Loucy (cell line): ENCODE data around the gene RTEL1.

Experiments
- CTCF ChIP-seq: fragments of 200-600 bp; sonication (generic); conservative IDR thresholded peaks from 2 replicates; pipeline ENCODE4 v1.5.1; 2014; ENCODE audit warnings: mild to moderate bottlenecking, antibody characterized with exemption, low read length
- EZH2phosphoT487 ChIP-seq: fragments of 200-600 bp; IDR thresholded peaks from 2 replicates; pipeline ENCODE4 v1.6.1; 2018; ENCODE audit warnings: antibody characterized with exemption, mild to moderate bottlenecking, moderate library complexity, borderline replicate concordance

GRCh38 chr20:63678071-63678470 lies 20.0 kb downstream of the RTEL1 start:
- TF ChIP-seq CTCF (no peak), EZH2phosphoT487 (no peak)
